Measurements from ENCODE around the gene HSPB2. TPM values are rescaled to one million over a fixed set of nuclear protein-coding genes. Genes with fewer than 3 reads are reported as not detected.

The HSPB2 gene
- polyA plus RNA-seq, 1 experiment = 0.41 TPM

DNA sequence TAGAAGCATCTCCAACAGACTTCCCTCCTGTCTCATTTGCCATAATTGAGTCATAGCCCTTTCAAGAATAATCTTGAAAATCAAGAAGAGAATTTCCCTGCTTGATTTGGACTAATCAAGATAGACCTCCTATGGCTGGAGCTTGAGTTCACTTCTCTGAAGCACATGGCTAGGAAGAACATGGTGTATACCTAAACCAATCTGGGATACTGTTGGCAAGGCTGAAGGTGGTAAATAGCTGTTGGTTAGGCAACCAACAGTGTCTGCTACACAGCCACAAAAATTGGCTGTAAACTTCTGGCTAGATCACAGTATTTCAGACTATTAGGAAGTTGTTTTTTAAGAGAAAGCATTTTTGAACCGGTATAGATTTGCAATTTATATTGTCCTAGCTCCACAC is 5.9 kb upstream of the HSPB2 start:
- Histone ChIP-seq H3K27ac (ENCODE audit: low read depth, low read length) (no peak overlapping the region), H3K9me3 (ENCODE audit: control insufficient read depth, insufficient read depth, low read length) (no peaks in the 10 kb centered on the region), H3K4me3 (ENCODE audit: low read depth, low read length) (no peak overlapping the region), H3K27me3 (ENCODE audit: control insufficient read depth, insufficient read depth, low read length) (peaks cover 3% of the 10 kb centered on the region)
- no peak for DNase-seq (ENCODE audit: low read depth, low spot score)
- CTCF ChIA-PET = interaction anchor here (0.6 to 1.2 kb wide), 2 partner anchors 25 to 239 kb away, joined by 3 to 5 read pairs; no protein-coding TSS in a partner anchor
- POLR2A ChIA-PET = no interaction called here
- TF ChIP-seq, protein P1, sequence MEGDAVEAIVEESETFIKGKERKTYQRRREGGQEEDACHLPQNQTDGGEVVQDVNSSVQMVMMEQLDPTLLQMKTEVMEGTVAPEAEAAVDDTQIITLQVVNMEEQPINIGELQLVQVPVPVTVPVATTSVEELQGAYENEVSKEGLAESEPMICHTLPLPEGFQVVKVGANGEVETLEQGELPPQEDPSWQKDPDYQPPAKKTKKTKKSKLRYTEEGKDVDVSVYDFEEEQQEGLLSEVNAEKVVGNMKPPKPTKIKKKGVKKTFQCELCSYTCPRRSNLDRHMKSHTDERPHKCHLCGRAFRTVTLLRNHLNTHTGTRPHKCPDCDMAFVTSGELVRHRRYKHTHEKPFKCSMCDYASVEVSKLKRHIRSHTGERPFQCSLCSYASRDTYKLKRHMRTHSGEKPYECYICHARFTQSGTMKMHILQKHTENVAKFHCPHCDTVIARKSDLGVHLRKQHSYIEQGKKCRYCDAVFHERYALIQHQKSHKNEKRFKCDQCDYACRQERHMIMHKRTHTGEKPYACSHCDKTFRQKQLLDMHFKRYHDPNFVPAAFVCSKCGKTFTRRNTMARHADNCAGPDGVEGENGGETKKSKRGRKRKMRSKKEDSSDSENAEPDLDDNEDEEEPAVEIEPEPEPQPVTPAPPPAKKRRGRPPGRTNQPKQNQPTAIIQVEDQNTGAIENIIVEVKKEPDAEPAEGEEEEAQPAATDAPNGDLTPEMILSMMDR (IDR thresholded peaks at IDR 0.05; ENCODE audit: low read depth, low read length) = no peak

DNA sequence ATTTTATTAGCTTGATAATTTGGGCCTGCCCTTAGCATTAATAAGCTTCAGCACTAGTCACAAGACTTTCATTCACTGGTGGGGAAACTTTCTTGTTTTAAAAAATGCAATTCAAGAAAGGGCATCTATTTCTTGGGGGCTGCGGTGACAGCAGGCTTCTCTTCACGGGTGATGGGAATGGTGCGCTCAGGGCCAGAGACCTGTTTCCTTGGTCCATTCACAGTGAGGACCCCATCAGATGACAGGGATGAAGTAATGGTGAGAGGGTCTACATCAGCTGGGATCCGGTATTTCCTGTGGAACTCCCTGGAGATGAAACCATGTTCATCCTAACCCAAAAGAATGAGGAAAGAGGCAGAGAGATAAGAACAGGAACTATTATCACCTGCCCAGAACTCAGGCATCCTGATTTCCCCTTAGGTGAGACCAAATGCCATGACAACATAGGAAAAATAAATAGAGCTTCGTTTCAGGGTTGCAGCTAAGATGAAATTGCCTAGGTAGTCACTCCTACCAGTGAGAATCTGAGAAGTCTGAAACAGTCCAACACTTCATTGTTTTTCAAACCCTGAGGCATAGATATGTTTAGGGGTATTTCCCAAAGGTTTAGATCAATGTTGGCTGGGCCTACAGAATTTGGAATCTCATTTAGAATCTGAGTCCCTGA is 3.8 kb upstream of the HSPB2 start:
- H3K4me3 ChIP-seq (ENCODE audit: low read depth, low read length) = no peak overlapping the region
- no peak for DNase-seq (ENCODE audit: low read depth, low spot score)
- no peaks in the 10 kb centered on the region; the same call in 1 of the 2 replicates for H3K9me3 ChIP-seq (ENCODE audit: control insufficient read depth, insufficient read depth, low read length)
- H3K27me3 ChIP-seq (ENCODE audit: control insufficient read depth, insufficient read depth, low read length) = peaks cover 3% of the 10 kb centered on the region
- TF ChIP-seq, protein P1 (IDR thresholded peaks at IDR 0.05; ENCODE audit: low read depth, low read length) = no peak
- H3K27ac ChIP-seq (ENCODE audit: low read depth, low read length) = no peak overlapping the region
- ChIA-PET POLR2A (no interaction called here), CTCF (no interaction called here)

DNA sequence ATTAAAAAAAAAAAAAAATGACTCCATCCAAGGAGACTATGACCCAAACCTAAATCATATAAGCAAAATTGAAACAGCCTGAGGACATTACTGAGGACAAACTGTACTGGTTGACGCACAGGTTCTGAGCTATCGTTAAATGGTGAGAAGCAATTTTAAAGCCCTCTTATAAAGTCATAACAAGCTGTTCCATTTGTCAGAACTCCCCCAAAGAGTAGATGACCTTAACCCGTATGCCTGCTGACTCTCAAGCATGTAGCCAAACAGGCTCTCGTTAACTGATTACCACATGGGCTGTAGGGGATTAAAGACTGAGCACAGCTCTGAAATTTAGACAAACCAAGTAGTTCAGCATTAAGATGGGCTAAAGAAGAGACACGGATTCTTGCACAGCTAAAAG is 3.2 kb upstream of the HSPB2 start:
- Histone ChIP-seq H3K9me3 (ENCODE audit: control insufficient read depth, insufficient read depth, low read length) (no peaks in the 10 kb centered on the region; the same call in 1 of the 2 replicates), H3K27me3 (ENCODE audit: control insufficient read depth, insufficient read depth, low read length) (peaks cover 3% of the 10 kb centered on the region), H3K4me3 (ENCODE audit: low read depth, low read length) (no peak overlapping the region), H3K27ac (ENCODE audit: low read depth, low read length) (no peak overlapping the region)
- no peak for DNase-seq (ENCODE audit: low read depth, low spot score)
- ChIA-PET CTCF (interaction anchor here (0.7 kb wide), 1 partner anchor 18 kb away, joined by 4 read pairs; no protein-coding TSS in a partner anchor), POLR2A (no interaction called here)
- TF ChIP-seq, protein P1 (IDR thresholded peaks at IDR 0.05; ENCODE audit: low read depth, low read length) = no peak

DNA sequence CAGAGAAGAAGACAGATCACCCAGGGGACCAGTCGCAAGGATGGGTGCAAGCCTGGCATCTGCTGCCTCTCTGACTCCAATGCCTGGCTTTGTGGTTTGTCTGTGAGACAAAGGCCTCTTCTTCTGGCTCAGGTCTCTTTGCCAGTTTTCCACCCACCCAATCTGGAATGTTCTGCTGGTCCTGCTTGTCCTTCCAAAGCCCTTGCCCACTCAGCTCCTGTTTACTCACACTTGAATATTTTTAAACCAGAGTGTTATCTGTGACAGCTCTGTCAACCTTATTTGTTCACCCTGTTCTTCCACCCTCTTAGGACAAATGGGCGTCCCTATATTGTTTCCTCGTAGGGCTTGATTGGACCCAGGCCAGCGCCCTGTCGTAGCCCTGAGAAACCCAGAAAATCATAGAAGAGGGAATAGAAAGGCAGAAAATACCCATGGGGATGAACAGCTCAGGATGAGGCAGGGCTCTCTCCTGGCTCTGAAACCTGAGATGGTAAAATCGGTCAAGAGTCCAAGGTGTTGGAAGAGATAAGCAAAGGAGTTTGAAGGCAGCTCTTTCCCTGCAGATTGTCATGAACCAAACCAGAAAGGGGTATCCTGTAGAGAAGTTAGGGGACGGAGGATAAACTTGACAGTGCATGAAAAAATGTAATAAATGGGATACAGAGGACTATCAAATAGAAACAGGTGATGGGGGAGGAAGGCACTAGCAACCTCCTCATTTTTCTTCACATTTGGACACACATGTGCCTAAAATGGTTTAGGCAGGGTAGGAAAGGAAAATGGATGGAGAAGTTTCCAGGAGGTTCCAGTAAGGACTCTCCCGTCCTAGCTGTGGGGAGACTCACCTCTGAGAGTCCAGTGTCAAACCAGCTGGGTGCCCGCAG is 1.6 kb upstream of the HSPB2 start:
- Histone ChIP-seq H3K4me3 (ENCODE audit: low read depth, low read length) (no peak overlapping the region), H3K27ac (ENCODE audit: low read depth, low read length) (no peak overlapping the region), H3K27me3 (ENCODE audit: control insufficient read depth, insufficient read depth, low read length) (peaks cover 3% of the 10 kb centered on the region), H3K9me3 (ENCODE audit: control insufficient read depth, insufficient read depth, low read length) (no peaks in the 10 kb centered on the region; the same call in 1 of the 2 replicates)
- TF ChIP-seq, protein P1 (IDR thresholded peaks at IDR 0.05; ENCODE audit: low read depth, low read length) = no peak
- CTCF ChIA-PET = interaction anchor here (1.2 kb wide), 1 partner anchor 40 kb away, joined by 4 read pairs; the partner anchor contains the start of gene ALG9
- POLR2A ChIA-PET = no interaction called here
- no peak for DNase-seq (ENCODE audit: low read depth, low spot score)
